ENCODE results near the gene RRP8.

GRCh38 chr11:6556139-6556949, 47.1 kb downstream of the RRP8 start:
- TF ChIP-seq POLR2AphosphoS5 (IDR thresholded peaks at IDR 0.05) (no peak), EP300 (IDR thresholded peaks at IDR 0.05) (no peak), CTCF (IDR thresholded peaks at IDR 0.05) (no peak)

Data from sigmoid colon (tissue), 4 donors.